Epithelial cell of proximal tubule (primary cell): Measurements from ENCODE around the gene MAPKBP1. TPM values are rescaled to one million over a fixed set of nuclear protein-coding genes. Genes with fewer than 3 reads are reported as not detected.

ENCODE experiments used
- DNase-seq: peaks from one replicate; pipeline ENCODE4 v3.0.0-alpha.2; 2011; ENCODE audit warnings: low read depth
- H3K4me3 ChIP-seq: 2 replicates; pipeline ENCODE4 v1.5.1; 2011; ENCODE audit warnings: low read depth, mild to moderate bottlenecking, low read length
- CTCF ChIP-seq: conservative IDR thresholded peaks from 2 replicates; pipeline ENCODE4 v1.5.1; 2012; ENCODE audit warnings: low read depth, mild to moderate bottlenecking, low read length
- total RNA-seq: library from RNA; depleted of rRNA; stranded (reverse); fragments of >200 nt; gene quantifications from 2 replicates; pipeline ENCODE4 v1.2.3, GENCODE V29; 2015

Gene MAPKBP1
- total RNA-seq, 1 donor from 2014 or later = 14.4 TPM

- no peak for TF ChIP-seq CTCF
- no peak for DNase-seq
- H3K4me3 ChIP-seq = no peak overlapping the region
These were observed 31.4 kb downstream of the MAPKBP1 start for GRCh38 chr15:41805711-41806110.

- H3K4me3 ChIP-seq = no peak overlapping the region
- no peak for DNase-seq
- peak; percentile 54 for TF ChIP-seq CTCF
These were observed 32.3 kb downstream of the MAPKBP1 start for GRCh38 chr15:41806291-41807181.

GRCh38 chr15:41809121-41809520 lies 34.8 kb downstream of the MAPKBP1 start:
- H3K4me3 ChIP-seq = no peak overlapping the region
- no peak for TF ChIP-seq CTCF
- no peak for DNase-seq

GRCh38 chr15:41809526-41810220 lies 35.4 kb downstream of the MAPKBP1 start:
- no peak for TF ChIP-seq CTCF
- DNase-seq = no peak
- no peak overlapping the region for H3K4me3 ChIP-seq

GRCh38 chr15:41810651-41811431 lies 36.6 kb downstream of the MAPKBP1 start:
- H3K4me3 ChIP-seq = no peak overlapping the region
- TF ChIP-seq CTCF = no peak
- no peak for DNase-seq

GRCh38 chr15:41811432-41812195 lies 37.3 kb downstream of the MAPKBP1 start:
- H3K4me3 ChIP-seq = no peak overlapping the region
- TF ChIP-seq CTCF = peak; percentile 98
- no peak for DNase-seq
